GM19452 (cell line): ENCODE results near the gene CNTNAP1.
"Not testable (repeated sequence)": the region's sequence is repeated elsewhere in the genome, so short reads cannot be mapped to it uniquely, and the experiment has no call there.

ENCODE experiments used
- ATAC-seq: cut with Tn5 transposase; IDR thresholded peaks from one replicate; pipeline ENCODE4 v1.9.1; 2021; ENCODE audit not compliant: unreplicated experiment

CNTNAP1 gene

GRCh38 chr17:42681976-42682721, at the start of gene CNTNAP1:
Gene CNTNAP1, plus strand, starts transcription at chr17:42682531. Its CDS starts 299 bp downstream, at chr17:42682830.
- no peak for ATAC-seq

DNA sequence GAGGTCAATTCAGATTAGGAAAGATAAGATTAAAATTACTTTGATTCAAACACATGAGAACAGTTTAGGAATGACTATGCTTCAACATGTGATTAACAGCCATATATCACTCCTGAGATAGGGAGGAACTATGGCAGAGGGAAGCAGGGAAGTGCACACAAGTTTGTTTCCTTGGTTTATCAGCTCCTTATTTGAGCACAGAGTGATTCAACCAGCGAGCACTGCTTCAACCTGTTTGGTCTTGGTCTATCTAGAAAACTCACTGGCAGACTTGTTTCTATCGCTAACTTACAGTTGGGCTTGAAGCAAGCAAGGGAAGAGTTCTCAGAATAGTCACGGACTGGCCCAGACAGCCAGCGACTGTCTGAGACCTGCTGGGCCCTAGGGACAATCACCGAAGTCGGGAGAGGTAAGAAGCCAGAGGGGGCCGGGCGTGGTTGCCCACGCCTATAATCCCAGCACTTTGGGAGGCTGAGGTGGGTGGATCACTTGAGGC, 49.3 kb upstream of the CNTNAP1 start:
- ATAC-seq: no peak

DNA sequence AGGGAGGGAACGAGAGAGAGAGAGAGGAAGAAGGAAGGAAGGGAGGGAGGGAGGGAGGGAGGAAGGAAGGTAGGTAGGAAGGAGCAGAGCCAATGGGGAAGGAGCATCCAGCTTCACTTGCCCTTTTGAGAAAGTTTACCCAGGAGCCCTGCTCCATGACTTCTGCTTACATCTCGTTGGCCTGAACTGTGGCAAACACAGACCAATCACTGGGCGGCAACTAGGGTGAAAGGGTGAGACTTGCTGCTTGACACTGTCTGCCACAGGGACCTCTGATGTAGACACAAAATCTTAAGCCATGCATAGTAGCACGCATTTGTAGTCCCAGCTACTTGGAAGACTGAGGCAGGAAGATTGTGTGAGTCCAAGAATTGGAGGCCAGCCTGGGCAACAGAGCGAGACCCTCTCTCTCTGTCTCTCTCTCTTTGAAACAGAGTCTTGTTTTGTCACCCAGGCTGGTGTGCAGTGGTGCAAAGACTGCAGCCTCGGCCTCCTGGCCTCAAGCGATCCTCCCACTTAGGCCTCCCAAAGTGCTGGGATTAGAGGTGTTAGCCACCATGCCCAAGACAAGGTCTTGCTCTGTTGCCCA, 42.7 kb upstream of the CNTNAP1 start:
- ATAC-seq: no peak

DNA sequence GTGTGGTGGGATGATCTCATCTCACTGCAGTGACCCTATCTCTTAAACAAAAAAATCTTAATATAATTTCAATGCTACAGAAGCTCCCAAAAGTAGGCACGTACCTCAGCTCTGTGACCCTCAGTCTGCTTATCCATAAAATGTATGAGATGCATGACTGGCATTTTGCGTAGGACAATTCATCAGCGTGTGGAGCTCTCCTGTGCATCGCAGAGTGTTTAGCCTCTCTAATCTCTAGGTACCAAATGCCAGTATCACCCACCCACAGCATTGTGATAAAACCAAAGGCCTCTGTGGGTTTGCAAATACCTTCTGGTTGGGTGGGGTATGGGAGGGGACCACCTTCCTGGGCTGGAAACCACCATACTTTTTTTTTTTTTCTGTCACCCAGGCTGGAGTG, 42.2 kb upstream of the CNTNAP1 start:
- no peak for ATAC-seq

- no peak for ATAC-seq
These were observed 40.0 kb upstream of the CNTNAP1 start for GRCh38 chr17:42642336-42642735.

- no peak for ATAC-seq
These were observed 34.6 kb upstream of the CNTNAP1 start for GRCh38 chr17:42647778-42648177.

- ATAC-seq: no peak
These were observed 30.9 kb upstream of the CNTNAP1 start for GRCh38 chr17:42651392-42651791.

- no peak for ATAC-seq
These were observed 28.9 kb upstream of the CNTNAP1 start for GRCh38 chr17:42653179-42654124.

DNA sequence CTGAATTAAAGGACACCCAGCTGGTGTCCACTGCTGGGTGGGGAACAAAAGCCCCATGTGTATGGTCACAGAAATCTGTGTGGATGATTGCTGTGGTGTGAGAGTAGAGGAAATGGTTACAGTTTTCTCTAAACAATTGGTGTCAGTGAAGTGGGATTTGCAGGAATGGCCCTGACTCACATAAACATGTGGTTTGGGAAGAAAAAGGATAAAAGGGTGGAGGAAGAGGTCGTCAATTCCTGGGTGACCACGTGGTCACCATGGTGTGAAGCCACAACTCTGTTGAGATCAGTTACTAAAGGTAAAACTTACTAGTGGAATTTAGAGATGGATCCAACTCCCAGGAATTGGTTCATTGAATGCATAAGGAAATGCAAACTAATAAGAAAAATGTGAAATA, 26.8 kb upstream of the CNTNAP1 start:
- no peak for ATAC-seq

DNA sequence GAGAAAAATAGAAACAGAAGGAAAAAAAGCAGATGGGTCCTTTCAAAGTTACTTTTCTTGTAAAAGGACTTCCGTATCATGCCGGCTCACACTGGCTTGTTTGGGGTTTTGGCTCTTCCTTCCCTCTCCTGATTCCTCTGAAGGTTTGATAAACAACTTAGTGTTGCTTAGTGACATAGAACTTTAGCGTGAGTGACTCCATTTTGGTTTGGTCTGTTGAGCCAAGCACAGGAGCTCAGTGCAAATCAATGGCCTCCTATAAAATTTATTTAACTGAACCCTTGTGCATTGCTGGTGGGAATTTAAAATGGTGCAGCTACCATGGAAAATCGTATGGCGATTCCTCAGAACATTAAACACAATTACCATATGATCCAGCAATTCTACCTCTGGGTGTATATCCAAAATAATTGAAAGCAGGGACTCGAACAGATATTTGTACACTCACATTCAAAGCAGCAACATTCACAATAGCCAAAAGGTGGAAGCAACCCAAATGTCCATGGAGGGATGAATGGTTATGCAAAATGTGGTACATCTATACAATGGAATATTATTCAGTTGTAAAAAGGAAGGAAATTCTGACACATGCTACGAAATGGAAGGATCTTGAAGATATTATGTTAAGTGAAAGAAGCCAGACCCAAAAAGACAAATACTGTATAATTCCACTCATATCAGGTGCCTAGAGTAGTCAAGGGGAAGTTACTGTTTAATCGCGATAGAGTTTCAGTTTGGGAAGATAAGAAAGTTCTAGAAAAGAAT, 24.3 kb upstream of the CNTNAP1 start:
- no peak for ATAC-seq

GRCh38 chr17:42659079-42659931, 23.0 kb upstream of the CNTNAP1 start, which contains the start of gene TUBG2:
Gene TUBG2, plus strand, starts transcription at chr17:42659284. Its CDS starts 220 bp downstream, at chr17:42659504.
- ATAC-seq: no peak

DNA sequence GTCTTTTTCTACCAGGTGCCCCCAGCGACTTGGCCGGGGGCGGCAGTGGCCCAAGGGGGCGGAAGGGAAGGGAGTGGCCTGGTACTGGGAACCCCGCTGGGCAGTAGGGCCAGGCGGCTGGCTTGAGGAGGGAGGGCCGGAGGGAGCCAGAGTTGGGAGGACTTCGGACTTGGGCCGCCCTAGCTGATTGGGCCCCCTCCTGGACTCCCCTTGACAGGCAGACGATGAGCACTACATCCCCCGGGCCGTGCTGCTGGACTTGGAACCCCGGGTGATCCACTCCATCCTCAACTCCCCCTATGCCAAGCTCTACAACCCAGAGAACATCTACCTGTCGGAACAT, 22.4 kb upstream of the CNTNAP1 start:
- not testable (repeated sequence) for ATAC-seq

- no peak for ATAC-seq
These were observed 21.5 kb upstream of the CNTNAP1 start for GRCh38 chr17:42660692-42661345.

DNA sequence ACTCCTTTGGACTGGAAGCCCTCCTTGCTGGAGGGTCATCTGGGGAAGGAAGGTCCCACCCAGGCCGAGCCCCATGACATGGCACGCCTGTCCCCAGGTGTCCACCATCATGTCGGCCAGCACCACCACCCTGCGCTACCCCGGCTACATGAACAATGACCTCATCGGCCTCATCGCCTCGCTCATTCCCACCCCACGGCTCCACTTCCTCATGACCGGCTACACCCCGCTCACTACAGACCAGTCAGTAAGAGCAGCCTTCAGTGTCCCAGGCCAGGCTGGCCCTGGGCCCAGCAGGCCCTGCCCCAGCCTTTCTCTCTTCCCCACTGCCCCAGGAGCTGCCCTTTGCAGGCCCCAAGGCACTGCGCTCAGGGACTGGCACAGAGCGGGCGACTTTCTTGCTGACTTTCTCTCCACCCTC, 16.7 kb upstream of the CNTNAP1 start:
- ATAC-seq: no peak

- not testable (repeated sequence) for ATAC-seq
These were observed 16.2 kb upstream of the CNTNAP1 start for GRCh38 chr17:42666126-42666525.

- ATAC-seq: no peak
These were observed 15.0 kb upstream of the CNTNAP1 start for GRCh38 chr17:42667088-42667951.

- ATAC-seq: no peak
These were observed 12.7 kb upstream of the CNTNAP1 start for GRCh38 chr17:42669705-42669976.

- no peak for ATAC-seq
These were observed 12.1 kb upstream of the CNTNAP1 start for GRCh38 chr17:42669977-42670788.
